Smooth muscle cell (in vitro differentiated cells): ENCODE measurements around the gene RFPL3. TPM values are rescaled to one million over a fixed set of nuclear protein-coding genes. Genes with fewer than 3 reads are reported as not detected.
"Not testable (repeated sequence)": the region's sequence is repeated elsewhere in the genome, so short reads cannot be mapped to it uniquely, and the experiment has no call there.

ENCODE experiments used
- DNase-seq: peaks from one replicate; lab custom pipeline; 2025; ENCODE audit not compliant: unreplicated experiment; lab: John Stamatoyannopoulos, UW
- H2AFZ ChIP-seq: fragments of 200-600 bp; sonication (generic); 2 replicates; pipeline ENCODE4 v1.6.0; 2016; ENCODE audit warnings: antibody characterized with exemption, low read depth, mild to moderate bottlenecking
- H3F3A ChIP-seq: fragments of 200-600 bp; sonication (generic); 2 replicates; pipeline ENCODE4 v1.6.0; 2017; ENCODE audit warnings: antibody characterized with exemption, low read depth
- H3K27ac ChIP-seq: fragments of 200-600 bp; sonication (generic); 2 replicates; pipeline ENCODE4 v1.5.1; 2016; ENCODE audit warnings: low read depth, mild to moderate bottlenecking
- H3K27me3 ChIP-seq: fragments of 200-600 bp; sonication (generic); 2 replicates; pipeline ENCODE4 v1.6.1; 2016; ENCODE audit warnings: low read depth, mild to moderate bottlenecking
- H3K36me3 ChIP-seq: fragments of 200-600 bp; sonication (generic); 2 replicates; pipeline ENCODE4 v1.5.1; 2016; ENCODE audit warnings: low read depth
- H3K4me1 ChIP-seq: fragments of 200-600 bp; sonication (generic); 2 replicates; pipeline ENCODE4 v1.5.1; 2016; ENCODE audit warnings: low read depth
- H3K4me2 ChIP-seq: fragments of 200-600 bp; sonication (generic); 2 replicates; pipeline ENCODE4 v1.6.0; 2016; ENCODE audit warnings: mild to moderate bottlenecking
- H3K4me3 ChIP-seq: fragments of 200-600 bp; sonication (generic); 2 replicates; pipeline ENCODE4 v1.5.1; 2016; ENCODE audit warnings: mild to moderate bottlenecking
- H3K79me2 ChIP-seq: fragments of 200-600 bp; sonication (generic); 2 replicates; pipeline ENCODE4 v1.6.0; 2016; ENCODE audit warnings: low read depth, mild to moderate bottlenecking
- H3K9ac ChIP-seq: fragments of 200-600 bp; sonication (generic); 2 replicates; pipeline ENCODE4 v1.6.0; 2016; ENCODE audit warnings: low read depth
- H3K9me3 ChIP-seq: fragments of 200-600 bp; sonication (generic); replicated peaks from 2 replicates; pipeline ENCODE4 v1.5.1; 2016; ENCODE audit warnings: low read depth
- H4K20me1 ChIP-seq: fragments of 200-600 bp; sonication (generic); 2 replicates; pipeline ENCODE4 v1.6.0; 2016; ENCODE audit warnings: low read depth
- CTCF ChIP-seq: fragments of 200-600 bp; sonication (generic); IDR thresholded peaks from 2 replicates; pipeline ENCODE4 v1.5.1; 2017; ENCODE audit warnings: borderline replicate concordance, mild to moderate bottlenecking, antibody characterized with exemption; ENCODE audit not compliant: insufficient read depth, poor library complexity, severe bottlenecking
- WGBS: methylation state at CpG from one replicate; pipeline ENCODE4 v1.1.7; 2016; ENCODE audit warnings: low lambda C conversion rate; 5-methylcytosine and 5-hydroxymethylcytosine counted together
- polyA plus RNA-seq: library from polyadenylated mRNA; unstranded; fragments of >200 nt; fragmentation: Nextera tagmentation; extraction: Ambion mirVana; gene quantifications from 2 replicates; pipeline ENCODE4 v1.2.1, GENCODE V29; 2016
- total RNA-seq: library from RNA; depleted of rRNA; stranded (reverse); fragments of >200 nt; gene quantifications from 2 replicates; pipeline ENCODE4 v1.2.3, GENCODE V29; 2014

RFPL3 gene
- total and polyA plus RNA-seq, 2 experiments from 2014 or later = 0.26 TPM; not detected in 1

- H3K79me2 ChIP-seq = no peaks in the 10 kb centered on the region
- no peak overlapping the region for H3K9ac ChIP-seq
- TF ChIP-seq CTCF = no peak
- no peak for DNase-seq
- H3K27me3 ChIP-seq = peaks cover 22% of the 10 kb centered on the region
- no peaks in the 10 kb centered on the region for H3K36me3 ChIP-seq
- H3F3A ChIP-seq = no peaks in the 10 kb centered on the region
- H4K20me1 ChIP-seq = no peaks in the 10 kb centered on the region
- WGBS = 89% methylated on average over 10 of the region's 10 CpGs
- no peak overlapping the region for H3K4me3 ChIP-seq
- no peak overlapping the region for H3K4me2 ChIP-seq
- no peak overlapping the region for H2AFZ ChIP-seq
- no peak overlapping the region for H3K27ac ChIP-seq
- peaks cover 27% of the 10 kb centered on the region for H3K4me1 ChIP-seq
- no peaks in the 10 kb centered on the region for H3K9me3 ChIP-seq
Observed at GRCh38 chr22:32336771-32337424, 20.8 kb upstream of the RFPL3 start.

GRCh38 chr22:32337425-32337824 lies 20.2 kb upstream of the RFPL3 start:
- DNase-seq = not testable (repeated sequence)

GRCh38 chr22:32338757-32339156 lies 18.9 kb upstream of the RFPL3 start:
- no peak for TF ChIP-seq CTCF

More at GRCh38 chr22:32337425-32337824, 20.2 kb upstream of the RFPL3 start:
- not testable (repeated sequence) for H2AFZ ChIP-seq, H3K27ac ChIP-seq, H3K9ac ChIP-seq, H3K4me3 ChIP-seq, H3K79me2 ChIP-seq, H3K36me3 ChIP-seq, H3K4me2 ChIP-seq, H3F3A ChIP-seq, H3K9me3 ChIP-seq, H4K20me1 ChIP-seq
- 80% methylated on average over 6 of the region's 6 CpGs for WGBS
- Histone ChIP-seq H3K27me3 (peaks cover 25% of the 10 kb centered on the region), H3K4me1 (peaks cover 31% of the 10 kb centered on the region)

GRCh38 chr22:32339190-32340012 lies 18.3 kb upstream of the RFPL3 start:
- Histone ChIP-seq H3K9me3 (no peaks in the 10 kb centered on the region), H3K9ac (no peak overlapping the region), H3K27ac (no peak overlapping the region), H3K4me3 (no peak overlapping the region), H3F3A (no peaks in the 10 kb centered on the region), H2AFZ (no peak overlapping the region), H3K79me2 (no peaks in the 10 kb centered on the region), H4K20me1 (no peaks in the 10 kb centered on the region), H3K4me1 (peaks cover 31% of the 10 kb centered on the region), H3K4me2 (no peak overlapping the region), H3K36me3 (no peaks in the 10 kb centered on the region), H3K27me3 (peaks cover 42% of the 10 kb centered on the region)
- DNase-seq = no peak
- 89% methylated on average over 23 of the region's 23 CpGs for WGBS
- TF ChIP-seq CTCF = no peak

More at GRCh38 chr22:32338757-32339156, 18.9 kb upstream of the RFPL3 start:
- no peaks in the 10 kb centered on the region for H3F3A ChIP-seq
- no peak for DNase-seq
- H3K9ac ChIP-seq = no peak overlapping the region
- H3K27ac ChIP-seq = no peak overlapping the region
- peaks cover 31% of the 10 kb centered on the region for H3K4me1 ChIP-seq
- 96% methylated on average over 10 of the region's 10 CpGs for WGBS
- no peak overlapping the region for H3K4me3 ChIP-seq
- H3K36me3 ChIP-seq = no peaks in the 10 kb centered on the region
- H3K4me2 ChIP-seq = no peak overlapping the region
- peaks cover 35% of the 10 kb centered on the region for H3K27me3 ChIP-seq
- H3K9me3 ChIP-seq = no peaks in the 10 kb centered on the region
- no peaks in the 10 kb centered on the region for H3K79me2 ChIP-seq
- H4K20me1 ChIP-seq = no peaks in the 10 kb centered on the region
- H2AFZ ChIP-seq = no peak overlapping the region
